NCI-H2081 (cell line): ENCODE results near the gene CFLAR.
"Not testable (repeated sequence)": the region's sequence is repeated elsewhere in the genome, so short reads cannot be mapped to it uniquely, and the experiment has no call there.

Source experiments
- DNase-seq, 2 experiments: peaks; one replicate each; lab custom pipeline; 2025; lab: John Stamatoyannopoulos, UW

The CFLAR gene

DNA sequence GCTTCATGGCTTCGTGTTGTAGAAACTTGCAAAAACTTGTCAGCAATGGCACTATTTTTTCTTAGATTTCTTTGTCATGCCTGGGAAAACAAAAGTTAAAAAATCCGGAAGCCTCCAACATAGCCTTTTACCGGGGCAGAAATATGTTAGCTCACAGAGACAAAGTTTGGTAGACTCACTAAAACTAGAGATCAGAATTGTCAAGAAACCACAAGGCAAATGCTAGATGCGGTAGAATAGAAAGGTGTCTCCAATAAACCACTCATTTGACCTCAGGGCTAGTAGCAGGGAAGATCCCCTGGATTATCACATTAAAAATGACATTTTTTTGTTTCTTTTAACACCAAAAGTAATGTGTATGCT, 67.4 kb downstream of the CFLAR start:
- no peak for DNase-seq

DNA sequence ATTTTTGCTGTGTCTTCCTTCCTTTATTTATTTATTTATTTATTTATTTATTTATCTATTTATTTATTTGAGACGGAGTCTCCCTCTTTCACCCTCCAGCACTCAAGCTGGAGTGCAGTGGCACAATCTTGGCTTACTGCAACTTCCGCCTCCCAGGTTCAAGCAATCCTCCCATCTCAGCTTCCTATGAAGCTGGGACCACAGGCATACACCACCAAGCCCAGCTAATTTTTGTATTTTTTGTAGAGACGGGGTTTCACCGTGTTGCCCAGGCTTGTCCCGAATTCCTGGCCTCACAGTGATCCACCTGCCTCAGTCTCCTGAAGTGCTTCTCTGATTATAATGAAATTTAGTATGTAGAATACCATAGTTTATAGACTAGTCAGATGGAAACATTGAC, 67.9 kb downstream of the CFLAR start:
- DNase-seq: not testable (repeated sequence)

DNA sequence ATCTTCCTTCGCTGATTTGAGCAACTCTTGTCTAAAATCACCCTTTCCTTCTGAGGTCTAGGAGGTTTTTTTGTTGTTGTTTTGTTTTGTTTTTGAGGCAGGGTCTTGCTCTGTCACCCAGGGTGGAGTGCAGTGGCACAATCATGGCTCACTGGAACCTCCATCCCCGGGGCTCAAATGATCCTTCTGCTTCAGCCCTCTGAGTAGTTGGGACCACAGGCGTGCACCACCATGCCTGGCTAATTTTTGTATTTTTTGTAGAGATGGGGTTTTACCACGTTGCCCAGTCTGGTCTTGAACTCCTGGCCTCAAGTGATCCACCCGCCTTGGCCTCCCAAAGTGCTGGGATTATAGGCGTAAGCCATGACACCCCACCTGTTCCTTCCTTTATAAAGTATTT, 68.3 kb downstream of the CFLAR start:
- not testable (repeated sequence) for DNase-seq

DNA sequence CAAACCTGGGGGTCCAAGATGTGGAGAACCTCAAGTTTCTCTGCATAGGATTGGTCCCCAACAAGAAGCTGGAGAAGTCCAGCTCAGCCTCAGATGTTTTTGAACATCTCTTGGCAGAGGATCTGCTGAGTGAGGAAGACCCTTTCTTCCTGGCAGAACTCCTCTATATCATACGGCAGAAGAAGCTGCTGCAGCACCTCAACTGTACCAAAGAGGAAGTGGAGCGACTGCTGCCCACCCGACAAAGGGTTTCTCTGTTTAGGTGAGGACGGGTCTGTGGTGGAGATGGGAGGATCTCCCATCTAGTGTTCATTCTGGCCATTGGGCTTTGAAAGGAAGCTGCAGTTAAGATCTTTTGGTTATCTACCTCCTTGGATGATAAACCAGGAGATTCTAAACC, 69.9 kb downstream of the CFLAR start:
- DNase-seq: no peak

DNA sequence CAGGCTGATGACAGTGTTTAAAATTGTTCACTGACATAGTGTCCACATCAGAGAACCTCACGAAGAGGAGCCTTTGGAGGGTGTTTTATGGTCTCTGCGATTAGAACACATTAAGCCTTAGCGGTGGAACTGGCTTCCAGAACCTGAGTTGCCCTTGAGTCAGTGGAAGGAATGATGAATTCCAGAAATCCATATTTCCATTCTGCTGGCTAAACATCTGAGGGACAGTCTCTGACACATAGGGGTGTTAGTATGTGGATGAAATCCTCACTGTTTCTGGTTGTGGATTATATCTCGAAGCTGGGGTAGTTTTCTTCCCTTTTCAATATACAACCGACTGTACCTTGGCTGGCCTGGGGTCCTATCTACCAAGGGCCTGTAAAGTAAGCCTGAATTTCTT, 71.0 kb downstream of the CFLAR start:
- no peak for DNase-seq

DNA sequence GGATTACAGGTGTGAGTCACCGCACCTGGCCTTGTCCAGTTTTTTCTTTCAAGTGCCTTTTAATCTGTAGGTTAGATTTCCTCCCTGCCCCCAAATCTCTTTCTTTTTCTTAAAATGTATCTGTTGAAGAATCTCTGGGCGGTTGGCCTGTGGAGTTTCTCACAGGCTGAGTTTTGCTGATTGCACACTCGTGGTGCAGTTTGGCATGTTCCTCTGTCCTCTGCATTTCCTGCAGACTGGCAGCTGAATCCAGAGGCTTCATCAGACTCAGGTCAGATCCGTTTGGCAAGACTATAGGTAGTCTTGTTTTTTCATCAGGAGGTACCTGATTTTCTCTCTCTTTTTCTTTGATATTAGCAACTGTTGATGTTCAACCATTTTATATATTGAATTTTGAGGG, 72.5 kb downstream of the CFLAR start:
- no peak for DNase-seq

DNA sequence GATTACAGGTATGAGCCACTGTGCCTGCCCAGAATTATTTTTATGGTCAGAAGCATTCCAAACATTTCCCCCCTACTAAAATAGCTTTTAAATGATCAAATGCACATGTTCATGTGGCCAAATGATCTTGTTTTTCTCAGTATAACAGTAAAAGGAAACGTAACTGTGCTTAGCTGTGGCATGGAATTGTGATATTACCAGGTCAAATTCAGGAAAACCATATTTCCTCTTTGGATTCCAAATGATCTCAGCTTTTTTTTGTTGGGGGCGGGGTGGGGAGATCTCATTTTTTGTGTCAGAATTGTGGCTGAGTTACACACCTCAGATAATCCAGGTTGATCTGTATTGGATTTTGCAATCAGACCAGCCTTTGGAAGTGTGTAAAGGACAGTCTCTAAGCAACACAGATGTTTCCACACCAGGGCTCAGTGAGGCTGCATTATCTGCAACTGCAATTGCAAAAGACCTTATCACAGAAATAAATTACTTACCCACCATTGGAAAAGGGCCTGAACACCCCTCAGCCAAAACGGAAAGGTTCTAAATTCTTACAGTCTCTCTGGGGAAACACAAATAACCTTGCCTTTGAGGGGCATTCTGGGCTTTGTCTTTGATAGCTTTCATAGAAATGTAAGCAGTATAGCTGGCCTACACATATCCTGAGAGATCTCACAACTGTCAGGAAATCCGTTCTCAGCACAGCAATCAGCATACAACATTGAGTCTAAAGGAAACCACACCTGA, 75.3 kb downstream of the CFLAR start:
- DNase-seq: no peak

DNA sequence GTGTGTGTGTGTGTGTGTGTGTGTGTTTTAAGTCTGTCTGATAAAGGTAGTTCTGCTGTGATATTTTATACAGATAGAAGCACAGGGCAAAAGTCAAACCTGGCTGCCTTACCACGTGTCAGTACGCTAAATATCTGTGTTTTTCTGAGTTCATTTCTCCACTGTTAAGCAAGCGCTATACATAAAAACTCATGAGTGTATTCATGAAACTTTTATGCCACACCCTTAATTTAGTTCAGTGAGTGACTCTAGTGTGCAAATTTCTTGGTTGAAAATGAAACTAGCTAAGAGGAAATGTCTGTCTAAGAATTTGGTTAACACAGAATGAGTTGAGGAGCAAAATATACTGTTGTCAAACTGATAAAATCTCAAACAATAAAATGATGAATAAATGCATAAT, 78.1 kb downstream of the CFLAR start:
- DNase-seq: no peak

DNA sequence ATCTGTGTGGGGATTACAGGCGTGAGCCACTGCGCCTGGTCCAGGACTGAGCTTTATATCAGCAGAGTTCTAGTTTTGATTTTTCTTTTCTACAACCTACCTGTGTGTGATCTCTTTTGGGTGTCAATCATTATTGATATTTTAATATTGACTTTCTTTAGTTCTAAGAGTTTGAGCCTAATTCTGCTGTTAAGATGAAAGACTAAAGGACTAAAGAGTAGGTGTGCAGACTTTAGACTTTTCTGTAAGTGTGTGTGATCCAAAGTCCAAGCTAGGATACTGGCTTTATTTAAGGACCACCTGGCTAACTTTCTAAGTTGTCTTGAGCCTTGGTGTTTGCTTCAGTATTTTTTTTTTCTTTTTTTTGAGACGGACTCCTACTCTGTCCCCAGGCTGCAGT, 79.4 kb downstream of the CFLAR start:
- no peak for DNase-seq

DNA sequence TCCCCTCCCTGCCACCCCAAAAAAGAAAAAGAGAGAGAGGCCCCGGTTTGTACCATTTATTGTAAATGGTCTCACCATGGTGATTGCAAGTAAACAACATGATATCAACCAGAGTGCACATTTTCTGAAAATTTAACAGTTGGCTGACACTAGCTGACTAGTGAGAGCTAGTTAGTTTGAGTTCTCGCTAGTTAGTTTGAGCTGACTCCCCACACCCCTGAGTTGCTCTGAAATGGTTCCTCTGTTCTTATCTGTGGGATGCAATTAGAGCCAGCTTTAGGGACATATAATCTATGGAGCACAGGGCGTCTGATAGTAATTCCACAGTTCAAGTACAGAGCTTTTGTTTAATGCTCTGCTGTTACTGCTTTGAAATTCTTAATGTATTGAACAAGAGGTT, 80.0 kb downstream of the CFLAR start:
- no peak for DNase-seq

DNA sequence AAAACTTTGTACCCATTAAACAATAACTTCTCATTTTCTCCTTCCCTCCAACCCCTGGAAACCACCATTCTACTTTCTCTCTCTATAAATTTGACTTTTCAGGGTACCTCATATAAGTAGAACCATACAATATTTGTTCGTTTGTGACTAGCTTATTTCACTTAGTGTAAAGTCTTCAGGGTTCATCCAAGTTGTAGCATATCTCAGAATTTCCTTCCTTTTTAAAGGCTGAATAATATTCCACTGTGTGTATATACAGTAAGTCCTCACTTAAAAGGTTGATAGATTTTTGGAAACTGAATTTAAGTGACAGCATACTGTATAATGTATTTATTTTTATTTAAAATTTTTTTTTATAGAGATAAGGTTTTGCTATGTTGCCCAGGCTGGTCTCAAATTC, 80.8 kb downstream of the CFLAR start:
- no peak for DNase-seq

DNA sequence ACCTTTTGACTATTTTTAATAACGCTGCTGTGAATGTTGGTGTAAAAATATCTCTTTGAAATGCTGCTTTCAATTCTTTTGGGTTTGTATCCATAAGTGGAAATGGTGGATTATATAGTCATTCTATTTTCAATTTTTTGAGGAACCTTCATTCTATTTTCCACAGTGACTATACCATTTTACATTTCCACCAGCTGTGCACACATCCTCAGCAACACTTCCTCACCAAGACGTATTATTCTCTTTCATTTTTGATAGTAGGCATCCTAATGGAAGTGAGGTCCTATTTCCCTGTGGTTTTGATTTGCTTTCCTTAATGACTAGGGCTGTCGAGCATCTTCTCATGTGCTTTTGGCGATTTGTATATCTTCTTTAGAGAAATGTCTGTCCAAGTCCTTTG, 81.8 kb downstream of the CFLAR start:
- DNase-seq: no peak

DNA sequence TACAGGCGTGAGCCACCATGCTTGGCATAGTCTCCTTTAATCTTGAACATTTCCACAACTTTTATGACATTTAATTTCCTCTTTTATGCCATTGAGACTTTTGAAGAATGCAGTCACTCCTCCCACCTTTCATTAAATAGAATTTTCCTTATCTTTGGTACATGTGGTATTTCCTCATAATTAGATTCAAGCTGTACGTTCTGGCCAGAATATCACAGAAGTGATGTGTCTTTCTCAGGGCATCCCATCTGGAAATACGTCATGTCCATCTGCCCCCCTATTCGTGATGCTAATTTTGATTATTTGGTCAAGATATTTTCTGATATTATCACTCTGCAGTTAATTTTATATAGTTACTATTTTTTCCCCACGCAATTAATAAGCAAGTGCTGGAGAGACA, 83.9 kb downstream of the CFLAR start:
- DNase-seq: no peak

DNA sequence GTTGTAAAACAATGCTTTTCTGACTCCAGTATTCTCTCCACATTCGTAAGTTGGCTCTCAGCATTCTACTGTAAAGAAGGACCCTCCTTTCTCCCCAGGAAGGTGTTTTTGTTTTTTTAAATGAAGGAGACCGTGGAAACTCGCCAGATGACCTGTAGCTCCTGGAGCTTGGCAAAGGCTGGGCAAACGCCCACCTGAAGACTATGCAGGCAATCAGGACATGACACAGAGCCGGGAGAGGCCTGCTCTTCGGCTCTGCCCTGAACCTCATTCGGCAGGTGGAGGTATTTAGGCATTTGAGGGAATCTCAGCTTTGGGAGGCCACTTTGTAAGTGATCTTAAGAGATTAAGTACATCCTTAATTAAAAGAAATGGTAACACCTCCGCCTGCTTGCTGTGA, 84.4 kb downstream of the CFLAR start:
- no peak for DNase-seq

DNA sequence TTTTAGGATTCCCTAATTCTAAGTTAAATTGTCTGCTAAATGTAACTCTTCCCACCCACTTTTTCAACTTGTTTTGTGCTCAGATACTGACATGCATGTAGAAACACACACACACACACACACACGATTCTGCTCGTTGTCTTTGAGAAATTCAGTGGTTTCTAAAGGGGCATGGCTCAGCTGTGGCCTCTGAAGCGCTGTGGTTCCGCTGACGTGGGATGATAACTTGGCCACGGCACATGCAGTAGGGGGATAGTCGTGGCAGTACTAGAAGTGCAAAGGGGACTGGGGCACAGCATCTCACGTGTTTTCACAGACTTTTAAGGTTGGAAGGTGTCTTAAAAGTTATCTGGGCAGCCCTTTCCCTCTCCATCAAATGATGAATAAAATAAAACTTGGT, 85.4 kb downstream of the CFLAR start:
- DNase-seq: no peak

DNA sequence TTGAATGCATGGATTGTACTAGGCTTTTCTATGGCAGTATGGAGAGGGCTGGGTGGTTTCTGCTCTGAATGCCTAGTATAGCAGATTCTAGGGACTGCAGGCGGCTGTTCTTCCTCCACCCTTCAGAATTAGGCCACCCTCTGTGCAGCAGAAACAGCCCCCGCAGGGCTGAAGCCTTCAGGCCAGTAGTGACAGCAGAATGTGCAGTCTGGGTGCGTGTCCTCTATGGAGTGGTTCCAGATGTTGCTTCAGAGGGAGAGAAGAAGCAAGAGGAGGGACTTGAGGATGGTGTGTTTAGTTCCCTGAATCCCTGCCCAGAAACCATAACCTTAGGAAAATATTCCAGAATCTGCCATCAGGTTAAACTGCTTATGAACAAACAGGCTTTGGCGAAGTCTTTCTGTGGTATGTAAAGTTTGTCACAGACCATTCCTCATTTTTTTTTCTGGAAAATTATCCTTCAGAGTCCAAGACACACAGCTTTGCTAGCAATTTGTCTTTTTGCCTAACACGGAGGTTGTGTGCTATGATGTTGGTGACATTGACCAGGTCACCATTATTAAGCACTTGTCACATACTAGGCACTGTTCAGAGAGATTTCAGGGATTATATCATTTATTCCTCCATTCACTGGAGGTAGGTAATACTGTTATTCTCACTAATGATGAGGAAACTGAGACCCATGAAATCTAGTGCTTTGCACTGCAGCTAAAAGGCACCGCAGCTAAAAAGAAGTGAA, 88.1 kb downstream of the CFLAR start:
- DNase-seq: no peak

DNA sequence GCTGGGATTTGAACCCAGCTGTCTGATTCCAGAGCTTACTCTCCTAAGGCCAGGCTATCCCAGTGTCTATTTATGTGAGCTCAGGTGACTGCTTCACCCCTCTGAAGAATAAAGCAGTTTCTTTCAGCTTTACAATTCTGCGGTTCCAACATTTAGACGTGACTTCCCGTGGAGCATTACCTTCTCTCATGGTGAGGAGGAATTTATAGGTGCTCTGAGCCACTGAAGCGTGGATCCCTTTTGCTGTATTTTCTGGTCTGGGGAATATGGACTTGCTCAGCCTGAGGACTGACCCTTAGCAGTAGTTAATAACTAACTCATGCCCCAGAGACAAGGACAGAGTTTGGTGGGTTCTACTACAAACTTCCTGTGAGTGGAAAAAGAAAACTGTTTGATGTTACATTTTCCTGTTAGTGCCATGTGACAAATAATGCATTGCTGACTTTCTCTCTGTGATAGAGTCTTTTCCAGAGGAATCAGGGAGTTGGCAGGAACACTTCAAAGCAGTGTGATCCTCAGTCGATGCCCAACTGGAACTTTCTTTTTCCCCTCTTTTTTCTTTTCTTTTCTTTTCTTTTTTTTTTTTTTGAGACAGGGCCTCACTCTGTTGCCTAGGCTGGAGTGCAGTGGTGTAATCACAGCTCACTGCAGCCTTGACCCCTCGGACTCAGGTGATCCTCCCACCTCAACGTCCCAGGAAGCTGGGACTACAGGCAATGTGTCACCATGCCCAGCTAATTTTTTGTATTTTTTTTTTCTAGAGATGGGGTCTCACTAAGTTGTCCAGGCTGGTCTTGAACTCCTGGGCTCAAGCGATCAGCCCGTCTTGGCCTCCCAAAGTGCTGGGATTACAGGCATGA, 88.9 kb downstream of the CFLAR start:
- DNase-seq: no peak

DNA sequence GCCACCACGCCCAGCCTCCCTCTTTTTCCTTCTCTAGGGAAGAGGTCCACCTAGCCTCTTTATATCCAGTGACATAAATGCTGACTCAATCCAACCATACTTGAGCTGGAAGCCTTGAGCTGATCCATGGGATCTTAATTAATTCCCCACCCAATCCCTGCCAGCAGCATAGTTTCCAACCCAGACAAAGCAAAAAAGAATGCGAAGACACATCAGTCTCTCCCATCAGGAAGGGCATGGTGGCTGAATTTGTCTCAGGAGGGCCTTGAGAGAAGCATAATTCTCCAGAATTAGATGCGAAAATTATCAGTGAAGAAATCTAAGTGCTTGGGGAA, 89.5 kb downstream of the CFLAR start:
- DNase-seq: no peak

DNA sequence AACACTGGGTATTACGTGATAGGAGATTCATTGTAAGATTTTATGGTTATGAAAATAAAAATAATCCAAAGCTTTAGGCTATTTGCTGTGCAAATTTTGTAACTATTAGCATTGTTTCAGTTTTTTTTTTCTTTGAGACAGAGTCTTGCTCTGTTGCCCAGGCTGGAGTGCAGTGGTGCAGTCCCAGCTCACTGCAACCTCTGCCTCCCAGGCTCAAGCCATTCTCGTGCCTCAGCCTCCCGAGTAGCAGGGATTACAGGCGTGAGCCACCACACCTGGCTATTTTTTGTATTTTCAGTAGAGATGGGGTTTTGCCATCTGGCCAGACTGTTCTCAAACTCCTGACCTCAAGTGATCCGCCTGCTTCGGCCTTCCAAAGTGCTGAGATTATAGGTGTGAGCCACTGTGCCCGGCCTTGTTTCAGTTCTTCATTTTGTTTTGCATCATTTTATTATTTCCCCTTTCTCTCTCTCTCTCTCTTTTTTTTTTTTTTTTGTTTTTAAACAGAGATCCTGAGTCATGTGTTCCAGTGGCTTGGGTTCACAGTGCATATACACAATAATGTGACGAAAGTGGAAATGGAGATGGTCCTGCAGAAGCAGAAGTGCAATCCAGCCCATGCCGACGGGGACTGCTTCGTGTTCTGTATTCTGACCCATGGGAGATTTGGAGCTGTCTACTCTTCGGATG, 92.7 kb downstream of the CFLAR start:
- no peak for DNase-seq

DNA sequence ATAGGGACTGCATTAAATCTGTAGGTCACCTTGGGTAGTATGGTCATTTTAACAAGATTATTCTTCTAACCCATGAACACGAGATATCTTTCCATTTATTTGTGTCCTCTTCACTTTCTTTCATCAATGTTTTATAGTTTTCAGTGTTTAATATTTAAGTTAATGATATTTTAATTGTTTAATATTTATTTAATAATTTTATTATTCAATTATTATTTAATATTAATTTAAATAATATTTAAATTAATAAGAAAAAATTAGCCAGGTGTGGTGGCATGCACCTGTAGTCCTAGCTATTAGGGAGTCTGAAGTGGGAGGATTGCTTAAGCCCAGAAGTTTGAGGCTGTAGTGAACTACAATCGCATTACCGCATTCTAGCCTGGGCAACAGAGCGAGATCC, 100.0 kb downstream of the CFLAR start:
- DNase-seq: no peak

DNA sequence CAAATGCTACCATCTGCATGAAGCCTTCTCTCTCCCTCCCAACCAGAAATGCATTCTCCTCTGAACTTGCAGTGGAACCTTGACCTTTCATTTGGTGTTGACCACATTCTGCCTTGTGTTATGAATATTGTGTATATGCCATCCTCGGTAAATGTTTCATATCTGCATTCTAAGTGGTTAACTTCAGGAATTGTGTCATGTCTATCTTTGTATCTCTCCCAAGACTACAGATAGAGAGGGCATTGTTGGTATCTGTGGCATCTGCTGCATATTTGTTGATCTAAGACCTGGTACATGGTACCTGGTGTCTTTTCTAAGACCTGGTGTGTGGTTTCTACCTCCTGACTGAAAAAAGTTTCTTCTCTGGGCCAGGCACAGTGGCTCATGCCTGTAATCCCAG, 101.0 kb downstream of the CFLAR start:
- DNase-seq: no peak

DNA sequence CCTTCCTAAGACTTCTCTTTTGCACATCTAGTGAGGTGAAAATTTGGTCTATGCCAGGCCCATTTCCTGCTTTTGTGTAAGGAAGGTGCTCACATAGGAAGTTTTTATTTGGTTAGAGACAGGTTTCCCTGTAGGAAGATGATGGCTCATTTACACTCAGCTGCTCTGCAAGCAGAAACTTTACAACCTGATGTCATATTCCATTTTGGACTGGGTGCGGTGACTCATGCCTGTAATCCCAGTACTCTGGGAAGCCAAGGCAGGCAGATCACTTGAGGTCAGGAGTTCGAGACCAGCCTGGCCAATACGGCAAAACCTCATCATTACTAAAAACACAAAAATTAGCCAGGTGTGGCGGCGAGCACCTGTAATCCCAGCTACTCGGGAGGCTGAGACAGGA, 102.8 kb downstream of the CFLAR start:
- no peak for DNase-seq
